HG02973 (cell line): ENCODE results near the gene EPS8.

ENCODE experiments used
- ATAC-seq: cut with Tn5 transposase; IDR thresholded peaks from one replicate; pipeline ENCODE4 v1.9.1; 2021; ENCODE audit warnings: moderate library complexity; ENCODE audit not compliant: unreplicated experiment

EPS8 gene

GRCh38 chr12:15608406-15608805 is 180.8 kb downstream of the EPS8 start:
- ATAC-seq: no peak

- ATAC-seq: no peak
Measured at GRCh38 chr12:15605881-15606590, 183.2 kb downstream of the EPS8 start.

DNA sequence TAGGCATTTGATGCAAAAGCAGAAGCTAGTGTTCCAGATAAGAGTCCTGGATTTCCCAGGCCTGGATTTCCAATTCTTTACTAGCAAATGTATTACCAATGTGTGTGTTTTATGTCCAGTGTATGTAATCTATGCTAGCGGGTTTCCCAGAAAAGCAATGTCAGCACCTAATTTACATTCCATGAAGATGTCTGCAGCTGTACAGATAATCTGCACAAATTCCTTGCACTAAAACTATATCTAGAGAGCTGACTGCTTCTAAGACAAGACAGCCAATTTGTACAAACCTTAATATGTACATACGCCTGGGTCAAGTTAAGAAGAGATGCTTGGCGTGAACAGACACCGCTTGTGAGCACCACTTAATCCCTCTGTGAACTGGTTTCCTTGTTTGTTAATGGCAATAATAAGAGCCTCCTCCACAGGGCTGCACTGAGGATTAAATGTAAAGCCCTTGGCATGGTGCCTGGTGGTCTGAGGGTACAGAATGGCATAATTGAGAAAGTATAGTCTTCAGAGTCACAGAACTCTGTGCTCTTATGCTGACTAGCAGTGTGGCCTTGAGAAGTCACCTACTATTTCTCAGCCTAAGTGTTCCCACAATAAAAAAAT is 185.6 kb downstream of the EPS8 start:
- ATAC-seq: no peak

- ATAC-seq: no peak
Measured at GRCh38 chr12:15602051-15602672, 187.0 kb downstream of the EPS8 start.

GRCh38 chr12:15601210-15601800 is 187.9 kb downstream of the EPS8 start:
- no peak for ATAC-seq

GRCh38 chr12:15600223-15600935 is 188.8 kb downstream of the EPS8 start:
- ATAC-seq: no peak

- no peak for ATAC-seq
Measured at GRCh38 chr12:15599266-15600037, 189.7 kb downstream of the EPS8 start.

- no peak for ATAC-seq
Measured at GRCh38 chr12:15597125-15597830, 191.9 kb downstream of the EPS8 start.

- no peak for ATAC-seq
Measured at GRCh38 chr12:15596174-15596573, 193.0 kb downstream of the EPS8 start.

- ATAC-seq: no peak
Measured at GRCh38 chr12:15592934-15593333, 196.3 kb downstream of the EPS8 start.

DNA sequence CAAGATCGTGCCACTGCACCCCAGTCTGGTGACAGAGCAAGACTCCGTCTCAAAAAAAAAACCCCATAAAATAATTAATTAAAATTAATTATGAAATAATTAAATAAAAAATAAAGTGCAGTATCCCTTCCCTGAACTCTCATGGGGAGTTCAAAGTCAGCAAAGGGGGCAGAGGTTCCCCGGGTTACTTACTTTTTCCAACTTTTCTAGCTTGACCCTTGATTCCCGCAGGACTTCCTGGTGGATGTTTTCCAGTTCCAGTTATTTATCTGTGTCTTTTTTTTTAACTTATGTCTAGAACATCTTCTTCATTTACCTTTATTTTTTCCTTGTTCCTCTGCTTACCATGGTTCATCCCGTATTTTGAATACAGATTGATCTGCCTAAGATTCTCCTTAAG is 197.4 kb downstream of the EPS8 start:
- ATAC-seq: no peak

DNA sequence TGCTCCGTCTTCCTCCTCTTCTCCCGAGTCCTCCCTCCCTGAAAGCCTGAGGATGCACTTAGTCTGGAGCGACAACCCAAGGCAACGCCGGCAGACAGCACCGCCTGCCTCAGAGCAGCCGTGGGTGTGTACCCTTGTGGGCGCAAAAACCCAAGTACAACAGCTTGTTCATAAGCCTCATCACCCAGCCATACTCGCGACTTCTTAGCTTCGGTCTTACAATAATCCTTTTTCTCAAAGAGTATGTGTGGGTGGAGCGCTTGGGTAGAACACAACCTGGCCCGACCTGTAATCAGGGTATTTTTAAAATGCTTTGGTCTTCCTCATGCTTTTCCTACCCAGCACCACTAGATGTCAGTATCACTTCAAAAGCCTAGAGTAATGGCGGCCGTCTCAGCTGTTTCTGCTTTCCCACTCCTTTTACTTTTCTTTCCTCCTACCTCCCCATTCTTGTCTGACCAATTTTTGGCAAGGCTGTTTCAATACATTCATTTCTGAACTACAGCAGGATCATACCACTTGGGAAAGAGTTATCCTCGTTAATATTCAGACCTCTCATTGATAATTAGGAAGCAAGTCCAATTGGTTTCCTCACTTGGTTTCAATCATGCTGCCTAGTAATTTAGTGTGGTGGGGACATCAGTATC is 198.9 kb downstream of the EPS8 start:
- ATAC-seq: peak; percentile 97

- ATAC-seq: no peak
Measured at GRCh38 chr12:15589328-15590032, 199.7 kb downstream of the EPS8 start.

- no peak for ATAC-seq
Measured at GRCh38 chr12:15584366-15585041, 204.7 kb downstream of the EPS8 start.

DNA sequence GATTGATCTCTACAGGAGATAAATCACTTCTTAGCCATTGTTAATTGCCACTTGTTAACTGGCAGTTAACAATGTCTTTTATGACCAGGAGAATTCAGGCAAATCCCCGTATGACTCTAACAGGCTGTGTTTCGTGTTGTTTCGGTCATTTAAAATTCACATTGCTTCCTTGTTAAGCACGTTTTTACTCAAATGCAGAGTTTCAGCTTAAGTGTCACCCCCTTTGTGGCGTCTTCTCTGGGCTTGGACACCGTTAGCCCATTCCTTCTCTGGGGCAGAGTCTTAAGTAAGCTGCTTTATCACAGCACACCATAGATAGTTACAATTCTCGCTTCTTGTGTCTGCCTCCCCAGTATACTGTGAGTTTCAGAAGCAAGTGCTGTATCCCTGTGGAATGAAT is 205.4 kb downstream of the EPS8 start:
- ATAC-seq: no peak

DNA sequence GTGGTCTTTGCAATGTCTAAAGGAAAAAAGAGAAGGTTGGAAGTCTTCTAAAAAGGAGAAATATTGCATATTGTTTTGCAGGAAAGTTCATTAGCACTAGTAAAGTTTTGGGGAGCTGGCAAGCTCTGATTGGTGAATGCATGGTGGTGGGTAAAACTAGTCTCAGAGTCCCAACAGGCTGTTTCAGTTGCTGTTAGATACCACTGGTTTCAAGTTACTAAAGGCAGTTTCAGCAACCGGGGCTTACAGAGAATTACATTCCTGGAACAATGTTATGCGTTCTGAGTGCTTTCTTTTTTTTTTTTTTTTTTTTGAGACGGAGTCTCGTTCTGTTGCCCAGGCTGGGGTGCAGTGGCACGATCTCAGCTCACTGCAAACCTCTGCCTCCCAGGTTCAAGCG is 208.2 kb downstream of the EPS8 start:
- ATAC-seq: no peak

- no peak for ATAC-seq
Measured at GRCh38 chr12:15580431-15580830, 208.8 kb downstream of the EPS8 start.
